ENCODE measurements around the gene DNAJC25.

DNA sequence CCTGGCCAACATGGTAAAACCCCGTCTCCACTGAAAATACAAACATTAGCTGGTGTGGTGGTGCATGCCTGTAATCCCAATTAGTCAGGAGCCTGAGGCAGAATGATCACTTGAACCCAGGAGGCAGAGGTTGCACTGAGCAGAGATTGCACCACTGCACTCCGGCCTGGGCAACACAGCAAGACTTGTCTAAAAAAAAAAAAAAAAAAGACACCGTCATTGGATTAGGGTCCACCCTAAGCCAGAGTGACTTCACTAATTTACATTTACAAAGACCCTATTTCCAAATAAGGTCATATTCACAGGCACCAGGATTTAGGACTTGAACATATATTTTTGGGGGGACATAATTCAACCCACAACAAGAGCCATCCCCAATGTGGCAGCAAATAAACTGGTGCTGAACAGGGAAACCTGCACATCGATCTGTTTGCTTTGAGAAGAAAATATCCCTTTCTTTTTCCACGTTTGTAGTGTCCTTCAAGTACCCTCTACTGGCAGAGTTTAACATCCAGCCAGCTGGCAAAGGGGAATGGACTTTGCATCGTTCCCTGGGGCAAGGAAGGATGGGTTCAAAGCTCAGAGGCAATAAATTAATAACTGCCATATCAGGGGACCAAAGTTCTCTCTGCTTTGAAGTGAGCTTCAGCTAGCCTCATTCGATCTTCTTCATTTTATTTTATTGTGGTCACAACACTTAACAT lies 3.7 kb upstream of the DNAJC25 start:
- TF ChIP-seq, protein P1, sequence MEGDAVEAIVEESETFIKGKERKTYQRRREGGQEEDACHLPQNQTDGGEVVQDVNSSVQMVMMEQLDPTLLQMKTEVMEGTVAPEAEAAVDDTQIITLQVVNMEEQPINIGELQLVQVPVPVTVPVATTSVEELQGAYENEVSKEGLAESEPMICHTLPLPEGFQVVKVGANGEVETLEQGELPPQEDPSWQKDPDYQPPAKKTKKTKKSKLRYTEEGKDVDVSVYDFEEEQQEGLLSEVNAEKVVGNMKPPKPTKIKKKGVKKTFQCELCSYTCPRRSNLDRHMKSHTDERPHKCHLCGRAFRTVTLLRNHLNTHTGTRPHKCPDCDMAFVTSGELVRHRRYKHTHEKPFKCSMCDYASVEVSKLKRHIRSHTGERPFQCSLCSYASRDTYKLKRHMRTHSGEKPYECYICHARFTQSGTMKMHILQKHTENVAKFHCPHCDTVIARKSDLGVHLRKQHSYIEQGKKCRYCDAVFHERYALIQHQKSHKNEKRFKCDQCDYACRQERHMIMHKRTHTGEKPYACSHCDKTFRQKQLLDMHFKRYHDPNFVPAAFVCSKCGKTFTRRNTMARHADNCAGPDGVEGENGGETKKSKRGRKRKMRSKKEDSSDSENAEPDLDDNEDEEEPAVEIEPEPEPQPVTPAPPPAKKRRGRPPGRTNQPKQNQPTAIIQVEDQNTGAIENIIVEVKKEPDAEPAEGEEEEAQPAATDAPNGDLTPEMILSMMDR (conservative IDR thresholded peaks at IDR 0.05), result no peak
- TF ChIP-seq EZH2 (IDR thresholded peaks at IDR 0.05; ENCODE audit: low read depth), result no peak
